Endothelial cell of umbilical vein (primary cell): Measurements from ENCODE around the gene PKD2. TPM values are rescaled to one million over a fixed set of nuclear protein-coding genes. Genes with fewer than 3 reads are reported as not detected.

ENCODE experiments used
- BruUV-seq: library from RNA; stranded (reverse); fragments of 400-500 nt; replicated peaks from 2 replicates; lab custom pipeline; 2021; lab: Mats Ljungman, UMichigan
- CTCF ChIA-PET: fragments of 300-600, 350-600 bp; sonication (Branson Sonifier 250); formaldehyde crosslinking; loops from one replicate; lab custom pipeline; 2021; ENCODE audit warnings: antibody characterized with exemption, inconsistent platforms; lab: Charles Lee
- POLR2A ChIA-PET: fragments of 300-600, 350-600 bp; sonication (Branson Sonifier 250); formaldehyde crosslinking; loops from one replicate; lab custom pipeline; 2021; ENCODE audit warnings: antibody characterized with exemption, inconsistent platforms; lab: Charles Lee
- DNase-seq: peaks from one replicate; pipeline ENCODE4 v3.0.0-alpha.2; 2011; ENCODE audit warnings: low read depth, low spot score
- FAIRE-seq: peaks from 2 replicates; lab custom pipeline; 2011; peaks lifted over from hg19 to GRCh38; lab: Jason Lieb, UNC
- H2AFZ ChIP-seq: 2 replicates; pipeline ENCODE4 v1.6.0; 2012; ENCODE audit warnings: low read depth, low read length, control low read depth, inconsistent platforms
- H3K27ac ChIP-seq: 2 replicates; pipeline ENCODE4 v1.5.1; 2011; ENCODE audit warnings: low read depth, mild to moderate bottlenecking, control low read depth, low read length, moderate library complexity; ENCODE audit not compliant: insufficient read depth
- H3K27me3 ChIP-seq, 2 experiments: 2 replicates each; pipeline versions ENCODE4 v1.6.0 to v1.6.1; 2011; ENCODE audit warnings: low read length in 2 of 2, mixed read lengths in 1 of 2; ENCODE audit not compliant: control insufficient read depth in 2 of 2, insufficient read depth in 2 of 2
- H3K36me3 ChIP-seq, 2 experiments: 2 replicates in 1 of 2; 3 replicates in 1 of 2; pipeline ENCODE4 v1.5.1; 2011; ENCODE audit warnings: low read length in 2 of 2, mild to moderate bottlenecking in 1 of 2, moderate library complexity in 1 of 2; ENCODE audit not compliant: control insufficient read depth in 2 of 2, insufficient read depth in 2 of 2; ENCODE audit errors: extremely low read depth in 1 of 2
- H3K4me1 ChIP-seq: 3 replicates; pipeline ENCODE4 v1.5.1; 2011; ENCODE audit warnings: mild to moderate bottlenecking, low read length; ENCODE audit not compliant: control insufficient read depth, insufficient read depth; ENCODE audit errors: extremely low read depth
- H3K4me2 ChIP-seq: 2 replicates; pipeline ENCODE4 v1.6.1; 2011; ENCODE audit warnings: low read length, control low read depth, mixed read lengths; ENCODE audit not compliant: insufficient read depth
- H3K4me3 ChIP-seq, 3 experiments: fragments of 200-600 bp in 1 of 3; sonication (generic), shearing (Covaris generic) in 1 of 3; replicated peaks in 1 of 3; 2 replicates each; pipeline ENCODE4 v1.5.1; 2011 to 2016; ENCODE audit warnings: control low read depth in 3 of 3, low read length in 3 of 3, mild to moderate bottlenecking in 2 of 3, inconsistent platforms in 1 of 3, low read depth in 1 of 3, moderate library complexity in 1 of 3; ENCODE audit not compliant: insufficient read depth in 1 of 3
- H3K79me2 ChIP-seq: 2 replicates; pipeline ENCODE4 v1.6.0; 2012; ENCODE audit warnings: low read length, inconsistent platforms; ENCODE audit not compliant: control insufficient read depth, insufficient read depth
- H3K9ac ChIP-seq: replicated peaks from 2 replicates; pipeline ENCODE3; 2011; ENCODE audit warnings: low read length, control low read depth; ENCODE audit not compliant: insufficient read depth; ENCODE audit errors: extremely low read depth
- H3K9me1 ChIP-seq: replicated peaks from 3 replicates; pipeline ENCODE4 v1.6.0; 2011; ENCODE audit warnings: mild to moderate bottlenecking, low read length; ENCODE audit not compliant: control insufficient read depth, insufficient read depth; ENCODE audit errors: extremely low read depth
- H3K9me3 ChIP-seq: replicated peaks from 2 replicates; pipeline ENCODE4 v1.5.1; 2012; ENCODE audit warnings: low read length, inconsistent platforms; ENCODE audit not compliant: control insufficient read depth, insufficient read depth
- H4K20me1 ChIP-seq: replicated peaks from 2 replicates; pipeline ENCODE3; 2011; ENCODE audit warnings: mild to moderate bottlenecking, low read length; ENCODE audit not compliant: control insufficient read depth, insufficient read depth; ENCODE audit errors: extremely low read depth
- CTCF ChIP-seq, 2 donors: IDR thresholded peaks; 1 replicate in 1 of 2; 2 replicates in 1 of 2; pipeline ENCODE4 v1.5.1; 2011; ENCODE audit warnings: low read length in 2 of 2, mild to moderate bottlenecking in 2 of 2, moderate library complexity in 2 of 2, control low read depth in 1 of 2, inconsistent platforms in 1 of 2, low read depth in 1 of 2; ENCODE audit not compliant: insufficient read depth in 1 of 2; ENCODE audit errors: extremely low read depth in 1 of 2
- EZH2 ChIP-seq: IDR thresholded peaks from 2 replicates; pipeline ENCODE4 v1.6.1; 2012; ENCODE audit warnings: borderline replicate concordance, low read depth, mild to moderate bottlenecking, moderate library complexity, low read length, inconsistent platforms; ENCODE audit not compliant: severe bottlenecking
- FOS ChIP-seq: IDR thresholded peaks from 2 replicates; pipeline ENCODE4 v1.6.1; 2011; ENCODE audit warnings: mild to moderate bottlenecking, low read length, moderate library complexity, borderline replicate concordance; ENCODE audit not compliant: insufficient read depth
- GATA2 ChIP-seq: IDR thresholded peaks from 2 replicates; pipeline ENCODE4 v1.7.0; 2011; ENCODE audit warnings: low read depth, mild to moderate bottlenecking, moderate library complexity, mixed read lengths, low read length; ENCODE audit not compliant: insufficient read length, insufficient read depth
- JUN ChIP-seq: IDR thresholded peaks from 2 replicates; pipeline ENCODE4 v1.6.1; 2011; ENCODE audit warnings: borderline replicate concordance, low read depth; ENCODE audit not compliant: insufficient read length, insufficient read depth
- MAX ChIP-seq: IDR thresholded peaks from 2 replicates; pipeline ENCODE4 v1.6.1; 2011; ENCODE audit not compliant: insufficient read depth, insufficient read length
- POLR2A ChIP-seq: IDR thresholded peaks from 2 replicates; pipeline ENCODE4 v1.6.1; 2012; ENCODE audit warnings: low read depth, mild to moderate bottlenecking, control low read depth, low read length
- POLR2AphosphoS5 ChIP-seq: IDR thresholded peaks from 2 replicates; pipeline ENCODE4 v1.6.1; 2012; ENCODE audit warnings: low read depth, mild to moderate bottlenecking, control low read depth, low read length, moderate library complexity; ENCODE audit not compliant: insufficient read depth
- dilution Hi-C: fragments of 300-500 bp; cut with MboI; formaldehyde crosslinking; loops from one replicate; pipeline ENCODE4 v1.15.0; 2019; ENCODE audit warnings: low sequenced_read_pairs; ENCODE audit not compliant: extremely low pct_ligation_motif_present
- intact Hi-C: fragments of 100-400 bp; cut with micrococcal nuclease; formaldehyde crosslinking; loops from one replicate; pipeline ENCODE4 v1.10.0; 2022
- polyA plus RNA-seq, 4 experiments: library from polyadenylated mRNA; depleted of rRNA in 3 of 4; stranded (reverse) in 3 of 4; unstranded in 1 of 4; fragments of >200 nt; gene quantifications; 2 replicates each; pipeline versions ENCODE4 v1.2.1 to v1.2.3, GENCODE V29; 2011 to 2012; ENCODE audit warnings: missing spikeins in 1 of 4
- total RNA-seq: library from RNA; stranded (reverse); gene quantifications from 2 replicates; pipeline ENCODE4 v1.2.3, GENCODE V29; 2021

PKD2 gene
- total and polyA plus RNA-seq, 2 donors (not counting 3 experiments of a cell fraction or from before 2014, with no cell fraction given): 23.1 to 27.0 TPM

- peaks cover 41% of the 10 kb centered on the region for H3K4me1 ChIP-seq
- FAIRE-seq: no peak
- TF ChIP-seq POLR2AphosphoS5 (no peak), EZH2 (no peak), POLR2A (no peak), CTCF (IDR thresholded peaks at IDR 0.05; ENCODE audit: extremely low read depth in 1 of 2, insufficient read depth in 1 of 2, low read depth in 1 of 2, low read length in 2 of 2) (no peak), MAX (no peak), GATA2 (no peak), JUN (no peak), FOS (no peak)
These were observed 7.0 kb downstream of the PKD2 start for GRCh38 chr4:88014386-88014905.

More at GRCh38 chr4:88014386-88014905, 7.0 kb downstream of the PKD2 start:
- intact Hi-C loops: no loop called here
- Histone ChIP-seq H2AFZ (no peak overlapping the region), H4K20me1 (no peaks in the 10 kb centered on the region), H3K4me3 (no peak overlapping the region), H3K9me1 (no peaks in the 10 kb centered on the region), H3K27ac (no peak overlapping the region), H3K9me3 (no peaks in the 10 kb centered on the region), H3K27me3 (no peaks in the 10 kb centered on the region), H3K9ac (no peak overlapping the region), H3K79me2 (peaks cover 79% of the 10 kb centered on the region), H3K4me2 (no peak overlapping the region), H3K36me3 (no peaks in the 10 kb centered on the region)
- ChIA-PET CTCF (interaction anchor here (1.2 to 1.4 kb wide), 2 partner anchors 19 to 205 kb away, joined by 3 to 6 read pairs; no protein-coding TSS in a partner anchor), POLR2A (no interaction called here)
- no TSS peak for BruUV-seq
- dilution Hi-C loops: no loop called here
- DNase-seq: no peak
